Astrocyte (in vitro differentiated cells and primary cell): ENCODE measurements around the gene C1QTNF12. TPM values are rescaled to one million over a fixed set of nuclear protein-coding genes. Genes with fewer than 3 reads are reported as not detected.
A peak's percentile ranks its signal among the peaks of the same experiment; 100 is the strongest.

Experiments used
- DNase-seq: peaks from one replicate; pipeline ENCODE4 v3.0.0-alpha.2; 2010; ENCODE audit warnings: low read depth
- FAIRE-seq: peaks from 2 replicates; lab custom pipeline; 2011; peaks lifted over from hg19 to GRCh38; lab: Jason Lieb, UNC
- H2AFZ ChIP-seq: 2 replicates; pipeline ENCODE4 v1.6.0; 2012; ENCODE audit warnings: low read depth, low read length, inconsistent platforms
- H3K27ac ChIP-seq: 2 replicates; pipeline ENCODE4 v1.5.1; 2011; ENCODE audit warnings: low read depth, low read length, inconsistent platforms
- H3K27me3 ChIP-seq: 2 replicates; pipeline ENCODE4 v1.6.0; 2011; ENCODE audit warnings: low read length, inconsistent platforms; ENCODE audit not compliant: insufficient read depth
- H3K36me3 ChIP-seq: 2 replicates; pipeline ENCODE4 v1.5.1; 2011; ENCODE audit warnings: low read length, inconsistent platforms; ENCODE audit not compliant: insufficient read depth
- H3K4me1 ChIP-seq: 2 replicates; pipeline ENCODE4 v1.5.1; 2011; ENCODE audit warnings: low read length, inconsistent platforms; ENCODE audit not compliant: insufficient read depth
- H3K4me2 ChIP-seq: 2 replicates; pipeline ENCODE4 v1.6.0; 2012; ENCODE audit warnings: low read length, inconsistent platforms
- H3K4me3 ChIP-seq: 2 replicates; pipeline ENCODE4 v1.5.1; 2011; ENCODE audit warnings: low read depth, mild to moderate bottlenecking, low read length, inconsistent platforms; ENCODE audit not compliant: insufficient read depth
- H3K79me2 ChIP-seq: 2 replicates; pipeline ENCODE4 v1.6.0; 2012; ENCODE audit warnings: mild to moderate bottlenecking, low read length, inconsistent platforms; ENCODE audit not compliant: insufficient read depth
- H3K9ac ChIP-seq: 2 replicates; pipeline ENCODE4 v1.6.0; 2012; ENCODE audit warnings: mild to moderate bottlenecking, low read length, inconsistent platforms
- H3K9me3 ChIP-seq: 2 replicates; pipeline ENCODE4 v1.5.1; 2012; ENCODE audit warnings: low read depth, mild to moderate bottlenecking, low read length, inconsistent platforms; ENCODE audit not compliant: insufficient read depth
- H4K20me1 ChIP-seq: 2 replicates; pipeline ENCODE4 v1.6.0; 2012; ENCODE audit warnings: low read length, inconsistent platforms; ENCODE audit not compliant: insufficient read depth
- H3K27ac Mint-ChIP-seq: one replicate; pipeline ENCODE4 v1.8.0; 2021; ENCODE audit warnings: mild to moderate bottlenecking, mixed read lengths; ENCODE audit not compliant: unreplicated experiment
- H3K27me3 Mint-ChIP-seq: one replicate; pipeline ENCODE4 v1.8.0; 2021; ENCODE audit warnings: low read depth, mixed read lengths; ENCODE audit not compliant: unreplicated experiment
- H3K36me3 Mint-ChIP-seq: one replicate; pipeline ENCODE4 v1.8.0; 2021; ENCODE audit warnings: low read depth, mixed read lengths; ENCODE audit not compliant: unreplicated experiment
- H3K4me1 Mint-ChIP-seq: one replicate; pipeline ENCODE4 v1.8.0; 2021; ENCODE audit warnings: low read depth, mixed read lengths; ENCODE audit not compliant: unreplicated experiment
- H3K4me3 Mint-ChIP-seq: one replicate; pipeline ENCODE4 v1.8.0; 2021; ENCODE audit warnings: mild to moderate bottlenecking, moderate library complexity, mixed read lengths; ENCODE audit not compliant: unreplicated experiment
- H3K9me3 Mint-ChIP-seq: one replicate; pipeline ENCODE4 v1.8.0; 2021; ENCODE audit warnings: mild to moderate bottlenecking, mixed read lengths; ENCODE audit not compliant: unreplicated experiment
- CTCF ChIP-seq: IDR thresholded peaks from 2 replicates; pipeline ENCODE4 v1.5.1; 2011; ENCODE audit warnings: low read depth, mild to moderate bottlenecking, inconsistent platforms, low read length, moderate library complexity; ENCODE audit not compliant: insufficient read depth
- EZH2 ChIP-seq: IDR thresholded peaks from 2 replicates; pipeline ENCODE4 v1.6.1; 2012; ENCODE audit warnings: mild to moderate bottlenecking, low read length, inconsistent platforms; ENCODE audit not compliant: insufficient read depth
- total RNA-seq: library from RNA; stranded (reverse); gene quantifications from 2 replicates; pipeline ENCODE4 v1.2.1, GENCODE V29; 2021

The C1QTNF12 gene
- total RNA-seq, 1 donor from 2014 or later: 3.9 TPM

- peaks cover 2% of the 10 kb centered on the region for H3K4me1 Mint-ChIP-seq
- H3K4me2 ChIP-seq: no peak overlapping the region
- no peaks in the 10 kb centered on the region for H3K4me1 ChIP-seq
- no peak overlapping the region for H2AFZ ChIP-seq
- no peak overlapping the region for H3K9ac ChIP-seq
- no peaks in the 10 kb centered on the region for H3K9me3 ChIP-seq
- peaks cover 2% of the 10 kb centered on the region for H3K36me3 ChIP-seq
- peaks cover 5% of the 10 kb centered on the region for H3K79me2 ChIP-seq
- no peak overlapping the region for H3K4me3 ChIP-seq
- no peak overlapping the region for H3K27ac ChIP-seq
- H3K27me3 Mint-ChIP-seq: no peaks in the 10 kb centered on the region
- H3K9me3 Mint-ChIP-seq: no peaks in the 10 kb centered on the region
- FAIRE-seq: no peak
- no peak overlapping the region for H3K4me3 Mint-ChIP-seq
- H3K27ac Mint-ChIP-seq: no peak overlapping the region
- peaks cover 4% of the 10 kb centered on the region for H3K36me3 Mint-ChIP-seq
- peaks cover 21% of the 10 kb centered on the region for H4K20me1 ChIP-seq
- no peaks in the 10 kb centered on the region for H3K27me3 ChIP-seq
- DNase-seq: no peak
- no peak for TF ChIP-seq EZH2
- no peak for TF ChIP-seq CTCF
These were observed 31.3 kb downstream of the C1QTNF12 start for GRCh38 chr1:1215080-1215676.

GRCh38 chr1:1213345-1214265, 32.9 kb downstream of the C1QTNF12 start, which contains the start of gene TNFRSF4:
TSS of gene TNFRSF4 (minus strand) at chr1:1214153. CDS start at chr1:1214127, 26 bp downstream.
- H3K4me2 ChIP-seq: no peak within 1 kb of the TSS
- peaks cover 2% of the 10 kb centered on the region for H3K36me3 ChIP-seq
- no peaks in the 10 kb centered on the region for H3K79me2 ChIP-seq
- DNase-seq (no peak), FAIRE-seq (no peak)
- peak within 1 kb of the TSS; percentile 20 for H3K4me3 Mint-ChIP-seq
- no peak within 1 kb of the TSS for H3K27ac ChIP-seq
- no peaks in the 10 kb centered on the region for H3K27me3 ChIP-seq
- H3K27ac Mint-ChIP-seq: no peak within 1 kb of the TSS
- no peak within 1 kb of the TSS for H3K9ac ChIP-seq
- H4K20me1 ChIP-seq: peaks cover 18% of the 10 kb centered on the region
- no peaks in the 10 kb centered on the region for H3K9me3 Mint-ChIP-seq
- H3K9me3 ChIP-seq: no peaks in the 10 kb centered on the region
- TF ChIP-seq CTCF (no peak), EZH2 (no peak)
- no peak within 1 kb of the TSS for H2AFZ ChIP-seq
- H3K4me3 ChIP-seq: no peak within 1 kb of the TSS
- no peaks in the 10 kb centered on the region for H3K27me3 Mint-ChIP-seq
- peaks cover 3% of the 10 kb centered on the region for H3K4me1 Mint-ChIP-seq
- peaks cover 7% of the 10 kb centered on the region for H3K4me1 ChIP-seq
- peaks cover 4% of the 10 kb centered on the region for H3K36me3 Mint-ChIP-seq
